ENCODE data around the gene GALNT2.

- TF ChIP-seq SIN3A (IDR thresholded peaks at IDR 0.05; ENCODE audit: borderline replicate concordance, insufficient read depth, low read length) (no peak), POLR2AphosphoS5 (IDR thresholded peaks at IDR 0.05; ENCODE audit: low read depth, low read length) (no peak)
Observed at GRCh38 chr1:230077011-230077410, 10.0 kb downstream of the GALNT2 start.
